Osteocyte (in vitro differentiated cells): Measurements from ENCODE around the gene LCOR. TPM values are rescaled to one million over a fixed set of nuclear protein-coding genes. Genes with fewer than 3 reads are reported as not detected.
A peak's percentile ranks its signal among the peaks of the same experiment; 100 is the strongest.

Experiments
- DNase-seq: peaks from one replicate; pipeline ENCODE4 v3.0.0; 2021; ENCODE audit warnings: mixed read lengths; ENCODE audit not compliant: unreplicated experiment; ENCODE audit errors: extremely low spot score
- H3K27ac Mint-ChIP-seq: one replicate; pipeline ENCODE4 v1.8.0; 2021; ENCODE audit warnings: mild to moderate bottlenecking, mixed read lengths; ENCODE audit not compliant: unreplicated experiment
- H3K27me3 Mint-ChIP-seq: one replicate; pipeline ENCODE4 v1.8.0; 2021; ENCODE audit warnings: mixed read lengths; ENCODE audit not compliant: unreplicated experiment
- H3K36me3 Mint-ChIP-seq: one replicate; pipeline ENCODE4 v1.8.0; 2021; ENCODE audit warnings: mixed read lengths; ENCODE audit not compliant: unreplicated experiment
- H3K4me1 Mint-ChIP-seq: one replicate; pipeline ENCODE4 v1.8.0; 2021; ENCODE audit warnings: mixed read lengths; ENCODE audit not compliant: unreplicated experiment
- H3K4me3 Mint-ChIP-seq: one replicate; pipeline ENCODE4 v1.8.0; 2021; ENCODE audit warnings: mild to moderate bottlenecking, moderate library complexity, mixed read lengths; ENCODE audit not compliant: unreplicated experiment
- H3K9me3 Mint-ChIP-seq: one replicate; pipeline ENCODE4 v1.8.0; 2021; ENCODE audit warnings: mixed read lengths; ENCODE audit not compliant: unreplicated experiment
- CTCF ChIP-seq: fragments of 200-600 bp; sonication (generic); IDR thresholded peaks from 2 replicates; pipeline ENCODE4 v1.5.0; 2021; ENCODE audit warnings: antibody characterized with exemption, mild to moderate bottlenecking, moderate library complexity
- total RNA-seq: library from RNA; stranded (reverse); gene quantifications from 2 replicates; pipeline ENCODE4 v1.2.1, GENCODE V29; 2021

Gene LCOR
- total RNA-seq, 1 donor from 2014 or later = 22.6 TPM

- no peak for DNase-seq
- no peaks in the 10 kb centered on the region for H3K36me3 Mint-ChIP-seq
- H3K4me3 Mint-ChIP-seq = no peak overlapping the region
- H3K9me3 Mint-ChIP-seq = no peaks in the 10 kb centered on the region
- no peak overlapping the region for H3K27ac Mint-ChIP-seq
- no peaks in the 10 kb centered on the region for H3K27me3 Mint-ChIP-seq
- peaks cover 34% of the 10 kb centered on the region for H3K4me1 Mint-ChIP-seq
- TF ChIP-seq CTCF = no peak
Measured at GRCh38 chr10:97019213-97019844, 187.2 kb downstream of the LCOR start.

GRCh38 chr10:97020452-97021400, 188.6 kb downstream of the LCOR start:
- no peak for DNase-seq
- Mint-ChIP-seq H3K36me3 (no peaks in the 10 kb centered on the region), H3K27ac (no peak overlapping the region), H3K4me3 (no peak overlapping the region), H3K9me3 (no peaks in the 10 kb centered on the region), H3K27me3 (no peaks in the 10 kb centered on the region), H3K4me1 (peaks cover 42% of the 10 kb centered on the region)
- TF ChIP-seq CTCF = no peak

GRCh38 chr10:97022616-97023015, 190.5 kb downstream of the LCOR start:
- no peaks in the 10 kb centered on the region for H3K27me3 Mint-ChIP-seq
- no peak for DNase-seq
- peaks cover 37% of the 10 kb centered on the region for H3K4me1 Mint-ChIP-seq
- no peak overlapping the region for H3K27ac Mint-ChIP-seq
- no peak for TF ChIP-seq CTCF
- no peaks in the 10 kb centered on the region for H3K9me3 Mint-ChIP-seq
- H3K36me3 Mint-ChIP-seq = no peaks in the 10 kb centered on the region
- no peak overlapping the region for H3K4me3 Mint-ChIP-seq

GRCh38 chr10:97023401-97024167, 191.5 kb downstream of the LCOR start:
- H3K4me1 Mint-ChIP-seq = peaks cover 37% of the 10 kb centered on the region
- no peak for DNase-seq
- TF ChIP-seq CTCF = no peak
- H3K36me3 Mint-ChIP-seq = no peaks in the 10 kb centered on the region
- H3K9me3 Mint-ChIP-seq = no peaks in the 10 kb centered on the region
- H3K27ac Mint-ChIP-seq = peak overlapping the region; percentile 86
- no peaks in the 10 kb centered on the region for H3K27me3 Mint-ChIP-seq
- H3K4me3 Mint-ChIP-seq = peak overlapping the region; percentile 10
